Heart left ventricle (tissue), 16 donors: ENCODE results near the gene NR2C2AP. TPM values are rescaled to one million over a fixed set of nuclear protein-coding genes. Genes with fewer than 3 reads are reported as not detected.

Experiments
- ATAC-seq, 4 donors: fragments of 200-7000 bp; cut with Tn5 transposase; one replicate each; pipeline ENCODE4 v1.9.1; 2020 to 2022; ENCODE audit warnings: moderate library complexity in 4 of 4, mild to moderate bottlenecking in 3 of 4, moderate number of reproducible peaks in 1 of 4
- DNase-seq, 5 donors: peaks; one replicate each; pipeline ENCODE4 v3.0.0-alpha.2; 2020
- H3K27ac ChIP-seq, 12 donors: fragments of 200-600 bp; sonication (generic) in 4 of 12; one replicate each; pipeline versions ENCODE4 v1.5.0 to v1.8.0; 2016 to 2022; ENCODE audit warnings: mild to moderate bottlenecking in 2 of 12
- H3K27me3 ChIP-seq, 9 donors: fragments of 200-600 bp; sonication (generic) in 2 of 9; one replicate each; pipeline versions ENCODE4 v1.5.1 to v1.8.0; 2016 to 2022; ENCODE audit warnings: mild to moderate bottlenecking in 3 of 9
- H3K36me3 ChIP-seq, 9 donors: fragments of 200-600 bp; sonication (generic) in 2 of 9; one replicate each; pipeline versions ENCODE4 v1.5.0 to v1.8.0; 2018 to 2022; ENCODE audit warnings: mild to moderate bottlenecking in 2 of 9
- H3K4me1 ChIP-seq, 12 donors: fragments of 200-600 bp; sonication (generic) in 4 of 12; one replicate each; pipeline versions ENCODE4 v1.5.0 to v1.8.0; 2016 to 2022; ENCODE audit warnings: mild to moderate bottlenecking in 3 of 12
- H3K4me3 ChIP-seq, 12 donors: fragments of 200-600 bp; sonication (generic) in 4 of 12; one replicate each; pipeline versions ENCODE4 v1.5.0 to v1.8.0; 2017 to 2022; ENCODE audit warnings: mild to moderate bottlenecking in 9 of 12, moderate library complexity in 4 of 12
- H3K9me3 ChIP-seq, 12 donors: fragments of 200-600 bp; sonication (generic) in 4 of 12; one replicate each; pipeline versions ENCODE4 v1.5.0 to v1.8.0; 2016 to 2022; ENCODE audit warnings: mild to moderate bottlenecking in 1 of 12
- CTCF ChIP-seq, 12 donors: fragments of 200-600 bp; sonication (generic) in 4 of 12; IDR thresholded peaks; one replicate each; pipeline versions ENCODE4 v1.5.0 to v1.8.0; 2018 to 2022; ENCODE audit warnings: antibody characterized with exemption in 12 of 12, mild to moderate bottlenecking in 5 of 12
- POLR2A ChIP-seq, 2 donors: fragments of 450-650 bp; IDR thresholded peaks; one replicate each; pipeline ENCODE4 v1.6.1; 2017; ENCODE audit warnings: antibody characterized with exemption in 2 of 2, mild to moderate bottlenecking in 2 of 2, moderate library complexity in 2 of 2
- WGBS, 4 donors: extraction: QIAGEN DNeasy Blood & Tissue Kit in 2 of 4; methylation state at CpG; one replicate each; pipeline versions ENCODE4 v1.1.5 to v1.1.7; 2013 to 2018; 5-methylcytosine and 5-hydroxymethylcytosine counted together
- intact Hi-C, 10 donors: fragments of 100-400 bp; cut with DNase I; formaldehyde crosslinking; loops; one replicate each; pipeline versions ENCODE4 v1.11.1 to v1.14.2; 2022
- polyA plus RNA-seq, 2 donors: library from polyadenylated mRNA; stranded (reverse); fragments of 200-250 nt; gene quantifications; one replicate each; pipeline ENCODE4 v1.2.3, GENCODE V29; 2013
- total RNA-seq, 9 donors: library from RNA; depleted of rRNA in 2 of 9; stranded (reverse); fragments of >200 nt in 2 of 9; fragmentation: NEBNext Ultra II Directional in 3 of 9; extraction: Animal tissue kit (Norgen Biotek cat#: 25700) in 3 of 9; gene quantifications; one replicate each; pipeline versions ENCODE4 v1.1.0 to v1.2.4, GENCODE V29; 2016 to 2023
- donor health status: ischemic (EF 13 %, LVEDD 7.1; RV severe dilation, severe dysfunction).
- donor health status: healthy with polysubstance abuse.
- donor health status: DM: no; HTN: yes; CAD: no.
- donor health status: DM: no; HTN: no; CAD: no.
- donor health status: ischemic (EF 25% LVEDD 6.9; RV normal size, moderate dysfunction).
- donor health status: ischemic (EF 25% LVEDD 5.7; RV mildly dilated, moderate dysfunction).
- donor health status: healthy.
- donor health status: DM: yes; HTN: yes; CAD: no.
- donor health status: ischemic (EF 35%, LVEDD 5.7; RV mildly dilated, moderate dysfunction).
- donor health status: nonischemic (EF 11% LVEDD 7.7; RV severe dilation, severe dysfunction).
- donor health status: DM: yes; HTN: yes; CAD: no.
- donor health status: PGD.
- donor health status: ischemic (EF 29% LVEDD 5.4; RV normal size, mild dysfunction).
- donor health status: nonischemic (EF 23%, LVEDD 6.1; RV moderate dilation, normal function).

Gene NR2C2AP
- total and polyA plus RNA-seq, 11 donors: 2.6 to 26.2 (median 6.3) TPM

- H3K4me3 ChIP-seq: no peak overlapping the region
- no peaks in the 10 kb centered on the region for H3K36me3 ChIP-seq
- TF ChIP-seq CTCF (IDR thresholded peaks at IDR 0.05) (no peak), POLR2A (IDR thresholded peaks at IDR 0.05) (no peak)
- peaks cover 0 to 14% (median 3%) of the 10 kb centered on the region in 9 donors for H3K27me3 ChIP-seq
- no peaks in the 10 kb centered on the region for H3K4me1 ChIP-seq
- H3K27ac ChIP-seq: no peak overlapping the region
- peaks cover 0 to 32% (median 24%) of the 10 kb centered on the region in 12 donors for H3K9me3 ChIP-seq
- 75 to 78% (median 76%) methylated on average over 15 to 19 of the region's 19 CpGs for WGBS, 4 donors
- ATAC-seq (no peak), DNase-seq (no peak)
- intact Hi-C loops: no loop called here
Measured at GRCh38 chr19:19232261-19232721, 29.1 kb upstream of the NR2C2AP start.

GRCh38 chr19:19230999-19231398, 27.8 kb upstream of the NR2C2AP start:
- TF ChIP-seq POLR2A (IDR thresholded peaks at IDR 0.05): no peak
- TF ChIP-seq CTCF (IDR thresholded peaks at IDR 0.05): no peak
- WGBS, 4 donors: 81 to 87% (median 82%) methylated on average over 9 of the region's 9 CpGs
- Histone ChIP-seq H3K4me3 (no peak overlapping the region), H3K9me3 (peaks cover 0 to 28% (median 24%) of the 10 kb centered on the region in 12 donors), H3K36me3 (no peaks in the 10 kb centered on the region), H3K27ac (no peak overlapping the region), H3K4me1 (no peaks in the 10 kb centered on the region), H3K27me3 (peaks cover under 1 to 27% (median 16%) of the 10 kb centered on the region in 9 donors)
- no peak for ATAC-seq
- DNase-seq: no peak
- intact Hi-C loops: no loop called here

GRCh38 chr19:19229701-19230100, 26.5 kb upstream of the NR2C2AP start:
- ATAC-seq: no peak
- DNase-seq: no peak
- intact Hi-C loops: no loop called here
- H3K4me1 ChIP-seq: peaks cover 0 to 10% (median 4%) of the 10 kb centered on the region in 12 donors
- no peak overlapping the region for H3K4me3 ChIP-seq
- no peak for TF ChIP-seq CTCF (IDR thresholded peaks at IDR 0.05)
- no peak for TF ChIP-seq POLR2A (IDR thresholded peaks at IDR 0.05)
- H3K9me3 ChIP-seq: peaks cover 0 to 15% (median 14%) of the 10 kb centered on the region in 12 donors
- H3K27me3 ChIP-seq: peaks cover 14 to 40% (median 27%) of the 10 kb centered on the region in 9 donors
- H3K36me3 ChIP-seq: no peaks in the 10 kb centered on the region
- no peak overlapping the region for H3K27ac ChIP-seq
- 83 to 92% (median 86%) methylated on average over 3 of the region's 3 CpGs for WGBS, 4 donors

GRCh38 chr19:19227217-19227616, 24.0 kb upstream of the NR2C2AP start:
- ATAC-seq: no peak
- Histone ChIP-seq H3K4me3 (no peak overlapping the region), H3K9me3 (no peaks in the 10 kb centered on the region), H3K36me3 (no peaks in the 10 kb centered on the region), H3K4me1 (peaks cover 0 to 11% (median 4%) of the 10 kb centered on the region in 12 donors), H3K27me3 (peaks cover 18 to 50% (median 33%) of the 10 kb centered on the region in 9 donors), H3K27ac (no peak overlapping the region)
- intact Hi-C loops: no loop called here
- TF ChIP-seq POLR2A (IDR thresholded peaks at IDR 0.05) (no peak), CTCF (IDR thresholded peaks at IDR 0.05) (no peak)
- WGBS, 4 donors: 56 to 88% (median 82%) methylated on average over 1 to 4 of the region's 4 CpGs
- no peak for DNase-seq
